Measurements from ENCODE around the gene GNG2.

The GNG2 gene

GRCh38 chr14:51869411-51870100 is 9.1 kb downstream of the GNG2 start:
- no peak overlapping the region for H3K4me3 ChIP-seq (replicated peaks; ENCODE audit: low read depth, low read length)
- no peak for DNase-seq (ENCODE audit: extremely low read depth, low read depth)
- TF ChIP-seq CTCF (IDR thresholded peaks at IDR 0.05; ENCODE audit: low read depth, low read length, missing control alignments): no peak

GRCh38 chr14:51870606-51871005 is 10.2 kb downstream of the GNG2 start:
- no peak overlapping the region for H3K4me3 ChIP-seq (replicated peaks; ENCODE audit: low read depth, low read length)
- no peak for DNase-seq (ENCODE audit: extremely low read depth, low read depth)
- no peak for TF ChIP-seq CTCF (IDR thresholded peaks at IDR 0.05; ENCODE audit: low read depth, low read length, missing control alignments)

GRCh38 chr14:51871846-51872245 is 11.4 kb downstream of the GNG2 start:
- DNase-seq (ENCODE audit: extremely low read depth, low read depth): no peak
- H3K4me3 ChIP-seq (replicated peaks; ENCODE audit: low read depth, low read length): no peak overlapping the region
- TF ChIP-seq CTCF (IDR thresholded peaks at IDR 0.05; ENCODE audit: low read depth, low read length, missing control alignments): no peak

GRCh38 chr14:51872396-51872795 is 12.0 kb downstream of the GNG2 start:
- H3K4me3 ChIP-seq (replicated peaks; ENCODE audit: low read depth, low read length): no peak overlapping the region
- no peak for TF ChIP-seq CTCF (IDR thresholded peaks at IDR 0.05; ENCODE audit: low read depth, low read length, missing control alignments)
- DNase-seq (ENCODE audit: extremely low read depth, low read depth): no peak

GRCh38 chr14:51873221-51873893 is 12.9 kb downstream of the GNG2 start:
- peak; percentile 96 for DNase-seq (ENCODE audit: extremely low read depth, low read depth)
- no peak for TF ChIP-seq CTCF (IDR thresholded peaks at IDR 0.05; ENCODE audit: low read depth, low read length, missing control alignments)
- H3K4me3 ChIP-seq (replicated peaks; ENCODE audit: low read depth, low read length): no peak overlapping the region

GRCh38 chr14:51877810-51878209 is 17.4 kb downstream of the GNG2 start:
- DNase-seq (ENCODE audit: extremely low read depth, low read depth): no peak
- TF ChIP-seq CTCF (IDR thresholded peaks at IDR 0.05; ENCODE audit: low read depth, low read length, missing control alignments): no peak
- H3K4me3 ChIP-seq (replicated peaks; ENCODE audit: low read depth, low read length): no peak overlapping the region
